ENCODE measurements around the gene RND3.
A peak's percentile ranks its signal among the peaks of the same experiment; 100 is the strongest.

RND3 gene

GRCh38 chr2:150485871-150486538, 1.5 kb downstream of the RND3 start:
- peak; percentile 34 for DNase-seq (ENCODE audit: low spot score)
- in situ Hi-C loops (cut with MboI; ENCODE audit: low sequenced_read_pairs, unreplicated experiment), result loop anchor here (10.0 kb wide), 1 partner anchor 891 kb away; no protein-coding TSS in a partner anchor
- TF ChIP-seq CTCF (IDR thresholded peaks at IDR 0.05; ENCODE audit: borderline replicate concordance, control extremely low read depth, extremely low read depth, insufficient read depth, missing control alignments), result no peak

- peak; percentile 29 for DNase-seq (ENCODE audit: low spot score)
- TF ChIP-seq CTCF (IDR thresholded peaks at IDR 0.05; ENCODE audit: borderline replicate concordance, control extremely low read depth, extremely low read depth, insufficient read depth, missing control alignments), result no peak
- in situ Hi-C loops (cut with MboI; ENCODE audit: low sequenced_read_pairs, unreplicated experiment), result loop anchor here (10.0 kb wide), 1 partner anchor 890 kb away; no protein-coding TSS in a partner anchor
Observed at GRCh38 chr2:150485114-150485870, 2.2 kb downstream of the RND3 start.

GRCh38 chr2:150484461-150485021, 2.9 kb downstream of the RND3 start:
- no peak for DNase-seq (ENCODE audit: low spot score)
- no peak for TF ChIP-seq CTCF (IDR thresholded peaks at IDR 0.05; ENCODE audit: borderline replicate concordance, control extremely low read depth, extremely low read depth, insufficient read depth, missing control alignments)
- in situ Hi-C loops (cut with MboI; ENCODE audit: low sequenced_read_pairs, unreplicated experiment), result loop anchor here (10.0 kb wide), 1 partner anchor 890 kb away; no protein-coding TSS in a partner anchor

- DNase-seq (ENCODE audit: low spot score), result no peak
- in situ Hi-C loops (cut with MboI; ENCODE audit: low sequenced_read_pairs, unreplicated experiment), result loop anchor here (10.0 kb wide), 1 partner anchor 889 kb away; no protein-coding TSS in a partner anchor
- no peak for TF ChIP-seq CTCF (IDR thresholded peaks at IDR 0.05; ENCODE audit: borderline replicate concordance, control extremely low read depth, extremely low read depth, insufficient read depth, missing control alignments)
Observed at GRCh38 chr2:150484006-150484405, 3.5 kb downstream of the RND3 start.

GRCh38 chr2:150483532-150483931, 3.9 kb downstream of the RND3 start:
- DNase-seq (ENCODE audit: low spot score), result no peak
- TF ChIP-seq CTCF (IDR thresholded peaks at IDR 0.05; ENCODE audit: borderline replicate concordance, control extremely low read depth, extremely low read depth, insufficient read depth, missing control alignments), result no peak
- in situ Hi-C loops (cut with MboI; ENCODE audit: low sequenced_read_pairs, unreplicated experiment), result loop anchor here (10.0 kb wide), 1 partner anchor 889 kb away; no protein-coding TSS in a partner anchor

GRCh38 chr2:150482667-150483400, 4.6 kb downstream of the RND3 start:
- no peak for TF ChIP-seq CTCF (IDR thresholded peaks at IDR 0.05; ENCODE audit: borderline replicate concordance, control extremely low read depth, extremely low read depth, insufficient read depth, missing control alignments)
- in situ Hi-C loops (cut with MboI; ENCODE audit: low sequenced_read_pairs, unreplicated experiment), result loop anchor here (10.0 kb wide), 1 partner anchor 888 kb away; no protein-coding TSS in a partner anchor
- no peak for DNase-seq (ENCODE audit: low spot score)

Data from GM13976 (cell line).